GM13976 (cell line): Measurements from ENCODE around the gene CRYBA2.

ENCODE experiments used
- DNase-seq: peaks from one replicate; pipeline ENCODE4 v3.0.0; 2012; ENCODE audit warnings: low spot score
- in situ Hi-C: fragments of 300-500 bp; cut with MboI; formaldehyde crosslinking; loops from one replicate; pipeline ENCODE4 v1.12.0; 2022; ENCODE audit warnings: low sequenced_read_pairs, mixed read lengths, inconsistent platforms; ENCODE audit not compliant: unreplicated experiment
- TF ChIP-seq, protein P1 (sequence below): IDR thresholded peaks from 2 replicates; pipeline ENCODE4 v1.5.1; 2012; ENCODE audit warnings: borderline replicate concordance, mild to moderate bottlenecking; ENCODE audit not compliant: insufficient read depth; ENCODE audit errors: extremely low read depth, missing control alignments, control extremely low read depth

Gene CRYBA2

GRCh38 chr2:218990052-218990451 is 3.2 kb downstream of the CRYBA2 start:
- TF ChIP-seq, protein P1, sequence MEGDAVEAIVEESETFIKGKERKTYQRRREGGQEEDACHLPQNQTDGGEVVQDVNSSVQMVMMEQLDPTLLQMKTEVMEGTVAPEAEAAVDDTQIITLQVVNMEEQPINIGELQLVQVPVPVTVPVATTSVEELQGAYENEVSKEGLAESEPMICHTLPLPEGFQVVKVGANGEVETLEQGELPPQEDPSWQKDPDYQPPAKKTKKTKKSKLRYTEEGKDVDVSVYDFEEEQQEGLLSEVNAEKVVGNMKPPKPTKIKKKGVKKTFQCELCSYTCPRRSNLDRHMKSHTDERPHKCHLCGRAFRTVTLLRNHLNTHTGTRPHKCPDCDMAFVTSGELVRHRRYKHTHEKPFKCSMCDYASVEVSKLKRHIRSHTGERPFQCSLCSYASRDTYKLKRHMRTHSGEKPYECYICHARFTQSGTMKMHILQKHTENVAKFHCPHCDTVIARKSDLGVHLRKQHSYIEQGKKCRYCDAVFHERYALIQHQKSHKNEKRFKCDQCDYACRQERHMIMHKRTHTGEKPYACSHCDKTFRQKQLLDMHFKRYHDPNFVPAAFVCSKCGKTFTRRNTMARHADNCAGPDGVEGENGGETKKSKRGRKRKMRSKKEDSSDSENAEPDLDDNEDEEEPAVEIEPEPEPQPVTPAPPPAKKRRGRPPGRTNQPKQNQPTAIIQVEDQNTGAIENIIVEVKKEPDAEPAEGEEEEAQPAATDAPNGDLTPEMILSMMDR, result no peak
- in situ Hi-C loops, result no loop called here
- DNase-seq, result no peak

- in situ Hi-C loops, result loop anchor here (10.0 kb wide), 1 partner anchor 134 kb away; the partner anchor contains the start of gene WNT6
- TF ChIP-seq, protein P1, result no peak
- DNase-seq, result no peak
Measured at GRCh38 chr2:218988650-218989049, 4.6 kb downstream of the CRYBA2 start.

DNA sequence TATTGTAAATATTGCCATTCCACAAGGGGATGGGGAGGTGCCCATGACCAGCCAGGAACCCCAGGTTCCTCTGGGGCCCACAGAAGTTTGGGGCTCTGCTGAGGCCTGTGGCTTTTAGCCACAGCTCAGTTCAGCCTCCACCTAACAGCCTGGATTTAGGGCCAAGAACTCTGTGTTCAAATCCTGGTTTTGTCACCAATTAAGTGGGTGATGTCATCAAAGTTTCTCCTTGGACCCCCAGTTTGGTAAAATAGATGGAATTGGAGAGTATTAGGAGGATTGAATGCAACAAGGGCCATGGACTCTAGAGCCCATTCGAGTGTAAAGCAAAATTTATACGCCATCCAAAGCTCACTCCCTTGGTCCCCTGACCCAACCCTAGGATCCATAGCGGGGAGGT is 5.1 kb downstream of the CRYBA2 start:
- TF ChIP-seq, protein P1, result no peak
- in situ Hi-C loops, result loop anchor here (10.0 kb wide), 1 partner anchor 133 kb away; the partner anchor contains the start of gene WNT6
- DNase-seq, result no peak

DNA sequence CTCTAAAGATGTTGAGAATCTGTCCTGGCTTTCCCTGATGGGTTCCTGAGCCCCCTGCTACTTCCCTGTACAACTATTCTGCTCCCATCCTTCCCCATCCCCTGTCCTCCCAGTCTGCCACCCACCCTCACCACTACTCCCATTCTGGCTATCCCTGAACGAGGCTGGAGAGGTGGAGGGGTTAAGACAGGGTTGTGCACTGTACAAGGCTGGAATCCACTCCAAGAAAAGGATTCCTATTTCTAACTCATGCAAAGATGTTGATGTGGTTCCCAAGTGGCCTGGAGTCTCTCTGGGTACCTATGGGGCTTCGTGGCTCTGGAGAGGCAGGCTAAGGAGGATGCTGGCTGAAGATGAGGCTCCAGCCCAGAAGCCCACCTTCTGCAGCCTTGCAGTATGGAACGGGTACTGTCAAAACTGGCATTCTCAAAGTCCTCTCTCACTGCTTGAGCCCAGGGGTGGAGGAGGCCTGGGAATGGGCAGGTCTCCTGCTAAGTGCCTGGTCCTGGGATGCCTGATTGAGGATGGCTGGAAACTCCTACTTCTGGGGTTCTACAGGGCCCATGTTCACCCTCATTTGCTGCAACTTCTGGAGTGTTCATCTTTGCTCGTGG is 7.0 kb downstream of the CRYBA2 start:
- in situ Hi-C loops, result loop anchor here (10.0 kb wide), 1 partner anchor 131 kb away; the partner anchor contains the start of gene WNT6
- no peak for DNase-seq
- TF ChIP-seq, protein P1, result no peak

GRCh38 chr2:218985325-218986091 is 7.7 kb downstream of the CRYBA2 start:
- in situ Hi-C loops, result loop anchor here (10.0 kb wide), 1 partner anchor 131 kb away; the partner anchor contains the start of gene WNT6
- TF ChIP-seq, protein P1, result no peak
- DNase-seq, result no peak

DNA sequence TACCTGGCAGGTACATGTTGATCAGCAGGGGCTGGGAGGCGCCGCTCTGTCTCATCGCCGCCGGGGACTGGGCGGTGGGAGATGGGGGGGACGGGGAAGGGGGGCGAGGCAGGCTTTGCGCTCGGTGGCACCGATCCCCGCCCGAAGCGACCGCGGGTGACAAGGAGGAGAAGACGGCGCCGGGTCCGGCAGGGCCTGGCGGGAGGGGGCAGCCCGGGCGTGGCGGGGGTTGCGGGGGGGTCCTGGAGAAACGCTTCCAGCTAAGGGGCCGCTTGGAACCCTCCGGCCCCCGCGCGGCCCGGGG is 8.2 kb downstream of the CRYBA2 start, which contains the start of gene FEV:
Gene FEV (minus strand): TSS at position 164 of the 304 bp plus-strand sequence. CDS start 109 bp downstream, at position 55.
- TF ChIP-seq, protein P1, result no peak
- in situ Hi-C loops, result loop anchor here (10.0 kb wide), 1 partner anchor 130 kb away; the partner anchor contains the start of gene WNT6

More for the DNA sequence above, 8.2 kb downstream of the CRYBA2 start, which contains the start of gene FEV:
- DNase-seq, result no peak
